HG02870 (cell line): ENCODE results near the gene ALG2.
"Not testable (repeated sequence)": the region's sequence is repeated elsewhere in the genome, so short reads cannot be mapped to it uniquely, and the experiment has no call there.

ENCODE experiments used
- ATAC-seq: cut with Tn5 transposase; IDR thresholded peaks from one replicate; pipeline ENCODE4 v1.9.1; 2021; ENCODE audit warnings: mild to moderate bottlenecking, moderate library complexity; ENCODE audit not compliant: unreplicated experiment

ALG2 gene

DNA sequence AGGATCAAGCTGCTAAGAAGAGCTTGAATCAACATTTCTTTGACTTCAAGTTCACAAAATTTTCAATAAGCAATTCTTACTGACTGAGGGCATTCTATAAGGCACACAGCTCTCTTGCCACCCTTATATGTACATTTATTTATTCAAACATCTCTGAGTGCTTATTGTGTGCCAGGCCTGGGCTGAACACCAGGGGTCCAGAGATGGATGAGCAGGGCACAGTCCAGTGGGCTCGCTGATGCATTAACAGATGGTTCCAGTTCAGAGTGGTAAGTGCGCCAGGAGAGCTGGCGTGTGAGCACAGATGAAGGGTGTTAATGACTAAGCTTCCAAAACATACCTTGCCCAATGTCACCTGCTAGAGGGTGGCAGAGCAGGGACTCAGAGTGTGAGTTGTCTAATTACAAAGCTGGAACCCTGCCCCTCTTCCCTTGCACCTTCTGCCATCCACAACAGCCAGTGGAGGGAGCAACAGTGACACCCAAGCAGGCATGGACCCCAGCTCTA is 24.6 kb downstream of the ALG2 start:
- ATAC-seq: no peak

DNA sequence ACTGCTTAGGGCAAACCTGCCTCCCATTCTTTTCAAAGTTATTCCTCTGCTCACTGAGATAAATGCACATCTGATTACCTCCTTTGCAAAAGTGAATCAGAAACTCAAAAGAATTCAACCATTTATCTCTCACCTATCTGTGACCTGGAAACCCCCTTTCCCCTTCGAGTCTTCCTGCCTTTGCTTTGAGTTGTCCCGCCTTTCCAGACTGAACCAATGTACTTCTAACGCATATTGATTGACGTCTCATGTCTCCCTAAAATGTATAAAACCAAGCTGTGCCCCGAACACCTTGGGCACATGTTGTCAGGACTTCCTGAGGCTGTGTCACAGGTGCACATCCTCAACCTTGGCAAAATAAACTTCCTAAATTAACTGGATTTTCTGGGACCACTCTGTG is 25.3 kb downstream of the ALG2 start:
- not testable (repeated sequence) for ATAC-seq

DNA sequence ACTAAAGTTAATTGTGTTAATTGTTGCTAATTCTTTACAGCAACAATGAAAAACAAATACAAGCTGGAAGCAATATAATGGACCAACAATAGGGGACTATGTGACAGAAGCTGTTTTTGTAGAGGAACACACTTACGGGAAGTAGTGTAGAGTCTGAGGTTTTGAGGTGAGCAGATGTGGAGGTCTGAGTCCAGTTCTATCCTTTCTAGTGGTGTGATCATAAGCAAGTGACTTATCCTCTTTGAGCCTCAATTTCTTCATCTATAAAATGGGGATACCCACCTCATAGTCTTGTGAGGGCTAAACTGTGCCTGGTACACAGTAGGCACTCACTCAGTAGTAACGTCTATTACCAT is 28.3 kb downstream of the ALG2 start:
- ATAC-seq: no peak

DNA sequence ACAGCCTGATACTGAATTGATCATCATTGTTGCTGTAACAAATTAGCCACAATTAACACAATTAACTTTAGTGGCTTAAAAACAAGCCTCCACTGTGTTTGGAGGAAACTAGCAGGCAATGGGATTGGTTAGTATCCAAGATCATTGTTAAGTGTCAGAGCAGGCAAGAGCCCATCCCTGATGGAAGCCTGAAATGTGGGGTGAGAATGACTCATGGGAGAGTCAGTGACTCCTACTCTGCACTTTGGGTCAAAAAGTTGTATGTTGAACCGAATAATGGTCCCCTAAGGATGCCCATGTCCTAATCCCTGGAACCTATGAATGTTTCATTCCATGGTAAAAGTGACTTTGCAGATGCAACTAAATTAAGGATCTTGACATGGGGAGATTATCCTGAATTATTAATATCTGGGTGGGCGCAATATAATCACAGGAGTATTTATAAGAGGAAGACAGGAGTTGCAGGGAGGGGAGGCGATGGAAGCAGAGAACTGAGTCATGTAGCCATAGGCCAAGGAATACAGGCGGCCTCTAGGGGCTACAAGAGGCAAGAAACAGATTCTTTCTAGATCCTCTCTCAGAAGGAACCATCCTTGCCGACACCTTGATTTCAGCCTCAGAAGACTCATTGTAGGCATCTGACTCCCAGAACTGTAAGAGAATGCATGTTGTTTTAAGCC is 28.8 kb downstream of the ALG2 start:
- no peak for ATAC-seq

DNA sequence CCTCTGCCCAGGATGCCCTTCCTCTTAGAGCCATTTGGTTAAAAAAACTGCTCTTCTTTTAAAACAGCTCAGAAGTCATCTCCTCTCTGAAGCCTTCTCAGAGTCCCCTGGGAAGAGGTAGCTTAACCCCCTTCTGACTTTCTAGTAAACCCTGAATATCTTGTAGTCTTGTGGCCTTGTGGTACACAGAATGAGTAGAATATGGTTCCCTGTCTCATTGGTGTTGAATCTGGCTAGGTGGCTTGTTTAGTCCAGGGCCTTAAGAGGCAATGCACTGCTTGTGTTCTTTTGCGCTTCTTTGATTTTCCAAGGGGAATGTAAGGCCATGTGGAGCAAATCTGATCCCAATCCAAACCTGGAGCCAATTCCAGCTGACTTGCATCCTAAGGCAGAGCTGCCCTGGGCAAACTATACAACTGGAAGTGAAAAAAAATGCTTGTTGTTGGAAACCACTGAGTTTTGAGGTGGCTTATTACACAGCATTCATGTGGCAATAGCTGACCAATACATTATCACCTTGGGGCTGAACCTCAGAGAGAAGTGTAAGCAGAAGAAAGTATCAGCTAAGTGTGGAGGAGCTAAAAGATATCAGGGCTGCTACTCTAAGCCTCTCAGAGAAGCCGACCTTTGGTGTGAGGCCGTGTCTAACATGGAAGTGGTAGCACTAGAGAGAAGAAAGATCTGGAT is 31.0 kb downstream of the ALG2 start:
- ATAC-seq: no peak

DNA sequence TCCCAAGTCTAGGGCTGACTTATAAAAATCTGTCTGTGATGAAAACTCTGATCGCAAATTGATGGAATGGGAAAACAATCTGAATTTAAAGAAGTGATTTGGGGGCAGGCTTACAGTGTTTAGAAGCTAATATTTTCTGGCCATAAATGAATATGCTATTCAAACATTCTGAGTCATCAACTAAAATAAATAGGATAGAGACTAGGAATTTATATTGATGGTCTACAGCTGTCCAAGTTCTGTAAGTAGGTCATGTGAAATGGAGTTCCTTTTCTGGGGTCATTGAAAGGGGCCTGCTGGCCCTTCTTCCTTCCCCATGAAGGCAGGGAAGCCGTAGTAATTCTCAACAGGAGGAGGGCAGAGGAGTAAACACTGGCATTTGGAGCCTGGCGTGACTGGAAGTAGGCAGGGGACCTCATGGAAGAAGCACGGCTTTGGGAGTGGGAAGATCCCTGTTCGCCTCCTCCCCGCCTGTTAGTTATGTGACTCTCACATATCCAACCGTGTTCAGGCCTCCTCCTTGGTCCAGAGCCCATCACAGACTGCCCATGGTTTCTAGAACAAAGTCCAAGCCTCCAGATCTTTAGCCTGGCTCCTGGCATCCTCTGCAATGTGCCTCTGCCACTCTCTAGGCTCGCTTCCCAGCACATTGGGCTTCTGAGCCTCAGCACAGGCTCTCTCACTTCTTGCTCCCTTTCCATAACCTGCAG is 31.7 kb downstream of the ALG2 start:
- ATAC-seq: no peak

DNA sequence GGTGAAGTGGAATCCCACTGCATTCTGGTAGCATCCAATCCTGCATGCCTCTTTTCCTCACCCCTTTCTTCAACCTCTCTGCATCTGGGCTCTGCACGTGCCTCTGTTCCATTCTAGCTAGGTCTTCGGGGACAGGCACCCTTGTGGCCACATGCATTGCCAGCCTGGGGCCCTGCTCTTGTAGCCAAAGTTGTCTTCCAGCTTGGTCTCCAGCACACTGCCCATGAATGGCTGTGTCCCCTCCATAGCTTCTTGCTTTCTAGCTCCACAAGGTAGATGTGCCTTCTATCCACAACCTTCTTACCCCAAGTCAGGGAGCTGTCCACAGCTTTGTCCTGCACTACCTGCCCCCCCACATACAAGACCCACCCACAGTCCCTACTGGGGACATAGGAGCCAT is 32.6 kb downstream of the ALG2 start:
- ATAC-seq: no peak

DNA sequence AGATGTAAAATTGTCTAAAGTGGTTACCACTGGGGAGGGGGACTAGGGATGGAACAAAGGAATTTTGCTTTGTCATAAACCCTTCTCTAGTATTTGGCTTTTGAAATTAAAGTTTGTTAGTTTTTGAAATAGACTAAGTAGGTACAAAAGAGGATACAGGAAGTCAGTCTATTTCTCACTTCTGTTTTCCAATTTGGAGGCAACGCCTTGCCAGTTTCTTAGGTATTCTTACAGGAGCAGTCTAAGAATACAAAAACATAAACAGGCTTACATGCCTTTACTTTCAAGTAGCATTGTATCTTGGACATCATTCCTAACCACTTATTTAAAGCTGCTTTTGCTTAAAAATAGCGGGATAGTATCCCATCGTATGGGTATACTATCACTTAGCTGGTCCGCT is 34.4 kb downstream of the ALG2 start:
- no peak for ATAC-seq

DNA sequence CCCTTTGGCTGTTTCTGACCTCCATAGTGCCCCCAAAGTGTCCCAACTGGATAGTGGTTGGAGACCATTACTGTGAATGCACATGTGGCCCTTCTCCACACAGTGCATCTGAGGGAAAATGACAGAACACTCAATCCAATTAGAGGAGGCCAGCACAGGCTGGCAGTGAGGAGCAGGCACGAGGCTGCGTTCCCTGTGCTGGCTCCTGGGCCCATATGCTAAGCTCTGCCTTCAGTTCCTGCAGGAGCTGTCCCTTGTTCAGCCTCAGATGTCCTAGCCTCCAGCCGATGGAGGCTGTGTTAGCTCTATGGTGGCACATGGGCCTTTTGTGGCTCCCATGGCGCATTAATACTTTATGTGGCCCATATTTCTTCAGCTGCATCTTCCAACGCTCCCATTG is 35.8 kb downstream of the ALG2 start:
- ATAC-seq: no peak

DNA sequence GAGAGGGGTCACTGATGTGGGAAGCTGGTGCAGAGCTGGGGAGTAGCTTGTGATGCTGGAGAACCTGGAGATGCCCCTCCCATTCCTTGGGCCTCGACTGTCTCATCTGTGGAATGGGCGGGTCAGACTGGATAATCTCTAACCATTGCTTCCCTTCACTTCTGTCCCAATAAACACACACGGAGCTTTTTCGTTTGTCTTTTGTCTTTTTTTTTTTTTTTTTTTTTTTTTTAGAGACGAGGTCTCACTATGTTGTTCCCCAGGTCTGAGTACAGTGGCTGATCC is 36.5 kb downstream of the ALG2 start:
- no peak for ATAC-seq

DNA sequence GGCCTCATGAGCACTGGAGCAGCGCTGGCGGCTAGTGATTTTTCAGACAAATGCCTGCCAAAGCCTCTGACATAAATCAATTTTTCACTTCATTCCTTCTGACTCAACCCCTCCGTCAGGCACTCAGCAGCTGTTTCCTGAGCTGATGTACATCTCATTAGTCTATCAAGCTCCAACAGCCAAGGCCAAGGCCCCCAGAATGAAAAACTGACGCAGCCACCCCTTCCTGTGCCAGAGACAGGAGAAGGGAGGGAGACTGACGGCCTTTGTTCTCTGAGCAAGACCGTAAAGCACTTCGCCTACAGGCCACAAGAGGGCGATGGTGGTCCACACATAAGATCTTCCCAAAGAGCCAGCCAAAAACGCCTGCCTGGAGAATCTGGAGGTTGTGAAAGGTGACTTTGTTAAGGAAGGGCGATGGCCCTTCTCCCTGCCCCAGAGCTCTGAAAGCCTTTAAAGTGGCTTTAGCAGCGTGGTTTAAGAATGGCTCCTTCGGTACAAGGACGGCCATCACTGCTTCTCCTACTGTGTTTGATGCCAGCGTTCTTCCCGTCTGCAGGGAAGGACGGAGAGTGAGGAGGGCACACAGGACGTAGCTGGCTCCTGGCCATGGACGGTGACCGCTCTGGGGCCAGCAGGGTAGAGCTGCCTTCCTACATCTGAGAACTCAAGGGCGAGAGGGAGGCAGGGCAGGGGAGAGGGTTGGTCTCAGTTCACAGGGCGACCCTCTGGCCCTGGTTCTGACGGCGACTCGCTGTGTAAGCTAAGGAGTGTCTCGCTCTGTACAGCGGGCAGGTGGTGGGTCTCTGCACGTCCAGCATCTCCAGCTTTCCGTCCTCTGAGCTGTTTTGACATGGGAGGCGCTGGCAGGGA is 37.0 kb downstream of the ALG2 start:
- ATAC-seq: peak; percentile 41

DNA sequence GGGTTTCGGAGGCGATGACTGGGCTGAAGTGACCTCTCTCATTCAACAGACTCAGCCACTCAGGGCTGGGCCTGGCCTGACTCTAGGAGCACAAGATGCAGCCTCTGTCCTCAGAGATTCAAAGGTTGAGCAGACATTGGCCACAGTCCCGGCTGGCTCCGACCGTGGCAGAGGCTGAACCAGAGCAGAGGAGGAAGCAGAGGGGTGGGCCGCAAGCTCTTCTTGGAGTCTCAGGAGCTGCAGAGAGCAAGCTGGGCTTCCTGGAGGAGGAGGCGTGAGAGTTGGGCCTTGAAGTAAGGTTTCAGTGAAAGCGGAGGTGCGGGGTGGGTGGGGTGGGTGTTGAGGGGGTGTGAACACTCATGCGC is 37.6 kb downstream of the ALG2 start:
- no peak for ATAC-seq

DNA sequence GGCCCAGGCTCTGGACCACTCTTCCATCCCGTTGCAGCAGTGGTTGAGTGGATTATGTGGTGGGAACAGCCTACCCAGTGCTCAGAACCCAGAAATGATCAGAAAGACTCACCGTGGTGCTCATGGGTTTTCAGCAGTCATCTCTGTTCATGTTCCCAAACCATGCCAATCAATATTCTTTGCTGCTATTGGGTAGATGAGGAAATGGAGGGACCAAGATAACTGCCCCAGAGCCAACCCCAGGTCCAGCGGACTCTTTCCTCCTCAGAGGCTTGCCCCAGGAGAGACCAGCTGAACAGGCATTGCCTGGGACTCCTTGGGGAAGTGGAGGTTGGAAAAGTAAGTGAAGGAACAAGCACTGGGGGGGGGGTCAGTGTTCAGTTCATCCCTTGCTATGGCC is 38.1 kb downstream of the ALG2 start:
- no peak for ATAC-seq

DNA sequence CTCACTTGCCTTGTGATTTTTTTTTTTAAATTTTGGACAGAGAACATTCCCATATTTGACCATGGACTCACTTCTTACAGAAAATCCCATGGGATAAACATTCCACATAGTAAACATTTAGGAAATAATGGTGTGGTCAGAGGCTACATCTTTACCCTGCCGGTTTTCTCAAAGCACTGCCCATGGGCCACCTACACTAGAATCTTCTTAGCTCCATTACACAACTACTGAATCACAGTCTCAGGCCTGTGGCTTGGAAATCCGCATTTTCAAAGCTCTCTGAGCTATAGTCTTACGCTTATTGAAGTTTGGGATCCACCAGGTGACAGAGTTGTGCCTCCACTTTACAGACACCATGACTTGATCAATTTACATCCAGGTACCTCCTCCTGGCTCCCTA is 39.4 kb downstream of the ALG2 start:
- ATAC-seq: no peak

DNA sequence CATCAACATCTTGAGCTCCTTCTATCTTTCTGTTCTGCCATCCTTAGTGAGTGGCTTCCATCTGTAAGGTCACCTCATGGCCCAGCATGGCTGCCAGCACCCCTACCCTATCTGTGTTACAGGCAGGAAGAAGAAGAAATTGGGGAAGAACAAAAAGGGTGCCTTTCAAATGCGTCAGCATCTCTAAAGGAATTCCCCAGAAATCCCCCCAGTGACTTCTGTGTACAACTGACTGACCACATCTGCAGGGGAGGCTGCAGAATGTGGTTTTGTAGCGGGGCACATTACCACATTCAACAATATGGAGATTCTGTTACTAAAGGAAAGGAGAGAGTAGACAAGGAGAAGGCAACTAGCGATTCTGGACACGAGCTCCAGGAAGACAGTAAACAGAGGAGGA is 40.1 kb downstream of the ALG2 start:
- peak; percentile 41 for ATAC-seq

DNA sequence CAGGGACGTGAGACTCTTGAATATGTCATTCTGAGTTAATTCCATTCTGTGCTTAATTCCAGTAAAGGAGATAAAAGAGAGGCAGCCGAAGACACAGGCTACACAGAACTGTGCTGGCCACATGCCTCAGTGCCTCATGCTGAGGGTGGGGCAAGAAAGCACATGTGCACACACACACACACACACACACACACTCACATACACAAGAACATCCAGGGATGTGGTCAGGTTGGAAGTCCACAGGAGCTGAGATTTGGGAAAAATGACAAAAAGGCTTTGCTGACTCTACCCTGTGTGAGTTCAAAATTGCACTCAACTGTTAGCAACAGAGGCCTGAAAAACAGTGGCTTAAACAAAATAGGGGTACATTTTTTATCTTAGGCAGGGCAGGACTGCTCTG is 40.5 kb downstream of the ALG2 start:
- ATAC-seq: no peak

DNA sequence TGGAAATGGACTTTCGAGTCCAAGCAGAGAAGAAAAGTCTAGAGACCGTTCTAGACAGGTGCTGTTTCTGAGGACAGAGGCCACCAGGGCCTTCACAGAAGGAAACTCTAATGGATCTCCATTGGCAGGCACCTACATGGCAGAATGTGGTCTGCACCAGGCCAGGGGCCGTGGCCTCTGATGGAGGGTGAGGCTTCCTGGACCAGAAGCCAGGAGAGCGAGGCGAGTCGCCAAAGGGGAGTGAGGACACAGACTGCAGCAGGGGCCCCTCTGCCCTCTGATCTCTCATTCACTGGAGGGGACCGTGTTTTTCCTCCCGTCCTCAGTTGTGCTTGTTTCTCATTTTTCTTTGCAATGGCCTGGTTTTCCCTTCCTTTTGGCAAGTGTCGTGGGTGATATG is 41.1 kb downstream of the ALG2 start:
- no peak for ATAC-seq

DNA sequence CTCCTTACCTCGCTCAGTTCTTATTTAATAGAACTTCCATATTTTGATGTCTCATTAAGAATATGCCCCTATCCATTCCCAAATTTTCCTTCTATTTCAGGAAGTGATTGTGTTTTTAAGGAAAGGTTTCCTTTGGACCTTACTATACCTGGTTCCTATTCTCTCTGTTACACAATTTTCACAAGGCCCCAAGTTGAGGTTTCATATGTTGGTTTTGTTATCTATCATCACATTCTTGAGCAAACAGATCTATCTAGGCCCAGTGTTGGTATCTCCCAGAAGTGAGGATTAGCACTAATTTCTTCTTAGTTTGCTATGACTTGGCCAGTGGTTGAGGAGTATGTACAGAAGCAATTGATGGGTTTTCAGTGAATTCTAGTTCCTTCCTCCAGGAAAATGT is 41.5 kb downstream of the ALG2 start:
- ATAC-seq: peak; percentile 66

DNA sequence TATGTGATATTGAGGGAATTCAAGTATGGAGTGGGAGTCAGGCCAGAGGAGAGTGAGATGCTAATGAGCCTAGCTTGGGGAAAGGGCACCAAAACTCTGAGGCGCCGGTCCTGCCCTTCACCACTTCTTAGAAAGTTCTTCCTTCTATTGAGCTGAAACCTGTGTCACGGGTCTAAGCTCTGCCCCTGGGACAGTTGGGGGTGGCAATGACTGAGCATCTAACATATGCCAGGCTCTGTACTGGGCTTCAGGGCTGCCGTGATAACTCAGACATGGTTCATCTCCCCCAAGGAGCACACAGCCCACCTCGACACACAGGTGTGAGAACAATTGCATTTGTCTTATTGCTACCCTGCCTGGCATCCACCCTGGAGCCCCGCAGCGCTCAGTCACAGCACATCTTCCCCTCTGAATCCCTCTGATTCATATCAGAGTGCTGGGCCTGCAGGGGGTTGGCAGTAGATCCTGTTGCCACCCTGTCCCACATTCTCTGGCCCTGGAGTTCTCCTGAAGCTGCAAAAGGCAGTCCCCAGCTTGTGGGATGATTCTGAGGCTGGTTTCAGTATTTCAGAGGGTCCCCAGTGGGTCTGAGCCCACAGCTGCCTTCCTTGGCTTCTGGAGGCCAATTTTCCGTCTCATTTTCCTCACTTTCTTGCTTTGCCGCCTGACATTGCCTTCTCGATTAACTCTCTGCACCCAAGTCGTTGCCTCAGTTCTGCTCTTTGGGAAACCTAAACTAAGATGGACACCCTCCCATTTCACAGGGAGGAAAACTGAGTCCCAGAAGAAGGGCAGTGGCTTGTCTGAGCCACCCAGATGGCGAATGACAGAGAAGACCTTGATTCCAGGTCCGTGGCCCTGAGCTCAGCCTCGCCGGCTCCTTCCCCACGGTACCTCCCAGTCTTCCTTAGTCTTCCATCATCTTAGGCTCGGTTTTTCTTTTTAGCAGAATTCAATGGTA is 42.5 kb downstream of the ALG2 start:
- ATAC-seq: no peak

DNA sequence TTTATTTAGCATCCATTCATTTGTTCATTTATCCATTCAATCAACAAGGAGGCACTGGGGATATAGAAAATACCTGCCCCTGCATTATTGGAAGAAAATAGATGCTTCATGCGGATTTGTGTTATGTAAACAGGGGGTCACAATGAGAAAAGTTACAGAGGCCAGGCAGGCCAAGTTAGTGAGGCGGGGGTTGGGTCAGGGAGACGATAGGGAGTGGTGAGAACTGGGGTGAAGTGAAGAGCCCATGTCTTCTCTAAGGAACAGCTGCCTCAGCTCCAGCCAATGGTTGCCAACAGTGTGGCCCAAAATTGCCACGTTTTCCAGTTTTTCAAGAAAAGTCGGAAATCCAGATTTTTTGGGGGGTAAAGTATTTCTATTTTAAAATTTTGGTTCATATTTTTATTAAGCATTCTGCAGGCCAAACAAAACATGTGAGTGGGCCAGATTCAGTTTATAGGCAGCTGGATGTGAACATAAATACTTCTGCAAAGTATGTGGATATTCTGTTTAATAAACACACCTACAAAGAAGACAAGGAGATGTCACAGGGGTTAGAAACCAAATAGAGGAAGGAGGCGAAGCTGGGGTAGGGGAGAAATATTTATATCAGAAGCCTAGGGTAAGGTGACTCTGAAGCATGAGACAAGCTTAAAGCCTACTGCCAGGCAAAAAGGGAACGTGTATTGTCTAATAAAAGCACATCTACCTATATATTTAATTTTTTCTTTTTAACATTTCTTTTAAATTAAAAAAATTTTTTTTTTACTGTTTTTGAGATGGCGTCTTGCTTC is 44.0 kb downstream of the ALG2 start:
- ATAC-seq: no peak
